Psoas muscle (tissue), 8 donors: ENCODE results near the gene BRD7. TPM values are rescaled to one million over a fixed set of nuclear protein-coding genes. Genes with fewer than 3 reads are reported as not detected.

Experiments used
- ATAC-seq, 4 donors: fragments of 200-7000 bp; cut with Tn5 transposase; one replicate each; pipeline ENCODE4 v1.9.1; 2020; ENCODE audit warnings: moderate library complexity in 3 of 4, mild to moderate bottlenecking in 2 of 4
- DNase-seq, 2 donors: peaks; one replicate each; pipeline ENCODE4 v3.0.0-alpha.2; 2020
- H3K27ac ChIP-seq: fragments of 200-600 bp; one replicate; pipeline ENCODE4 v1.8.0; 2022
- H3K27me3 ChIP-seq, 3 donors: fragments of 200-600 bp in 1 of 3; one replicate each; pipeline versions ENCODE4 v1.6.1 to v1.8.0; 2013 to 2022; ENCODE audit warnings: low read length in 2 of 3, mild to moderate bottlenecking in 2 of 3, moderate library complexity in 1 of 3; ENCODE audit not compliant: insufficient read depth in 3 of 3
- H3K36me3 ChIP-seq, 2 donors: fragments of 200-600 bp in 1 of 2; one replicate each; pipeline versions ENCODE4 v1.6.1 to v1.8.0; 2013 to 2022; ENCODE audit warnings: low read depth in 1 of 2, mild to moderate bottlenecking in 1 of 2, moderate library complexity in 1 of 2; ENCODE audit not compliant: insufficient read depth in 1 of 2
- H3K4me1 ChIP-seq: fragments of 200-600 bp; one replicate; pipeline ENCODE4 v1.8.0; 2022
- H3K4me3 ChIP-seq: fragments of 200-600 bp; one replicate; pipeline ENCODE4 v1.8.0; 2022; ENCODE audit warnings: mild to moderate bottlenecking
- H3K9me3 ChIP-seq: fragments of 200-600 bp; one replicate; pipeline ENCODE4 v1.8.0; 2022
- CTCF ChIP-seq: fragments of 200-600 bp; IDR thresholded peaks from one replicate; pipeline ENCODE4 v1.8.0; 2022; ENCODE audit warnings: antibody characterized with exemption
- WGBS, 3 donors: extraction: QIAGEN DNeasy Blood & Tissue Kit; methylation state at CpG; one replicate each; pipeline versions ENCODE4 v1.1.6 to v1.1.7; 2013; 5-methylcytosine and 5-hydroxymethylcytosine counted together
- intact Hi-C, 2 donors: fragments of 100-400 bp; cut with DNase I; formaldehyde crosslinking; loops; one replicate each; pipeline versions ENCODE4 v1.11.0 to v1.14.2; 2022
- polyA plus RNA-seq, 3 donors: library from polyadenylated mRNA; stranded (reverse); fragments of 200-250 nt; gene quantifications; one replicate each; pipeline ENCODE4 v1.2.3, GENCODE V29; 2013
- total RNA-seq, 4 donors: library from RNA; stranded (reverse); fragmentation: NEBNext Ultra II Directional in 2 of 4; extraction: Animal tissue kit (Norgen Biotek cat#: 25700) in 2 of 4; gene quantifications; one replicate each; pipeline versions ENCODE4 v1.2.1 to v1.2.4, GENCODE V29; 2021 to 2023
- donor health status: healthy with polysubstance abuse.
- donor health status: DM: no; HTN: no; CAD: no; lungs with moderate emphysema.
- donor health status: Bipolar disorder and iron deficiency.
- donor health status: healthy.
- donor health status: DM: yes; HTN: yes; CAD: no.
- donor health status: DM: no; HTN: no; CAD: no.
- donor health status: DM: no; HTN: no; CAD: no.
- donor health status: DM: yes; HTN: yes; CAD: no.

Gene BRD7
- total and polyA plus RNA-seq, 7 donors = 32.4 to 77.1 (median 49.1) TPM

GRCh38 chr16:50266337-50267091 is 102.3 kb downstream of the BRD7 start, which contains the start of gene ADCY7:
TSS of gene ADCY7 (plus strand) at chr16:50266551. CDS start at chr16:50288180, 21,629 bp downstream.
- Histone ChIP-seq H3K9me3 (no peaks in the 10 kb centered on the region), H3K36me3 (no peaks in the 10 kb centered on the region), H3K27ac (peak within 1 kb of the TSS; percentile 23), H3K27me3 (peaks cover 0 to 2% (median 0%) of the 10 kb centered on the region in 3 donors), H3K4me1 (no peaks in the 10 kb centered on the region), H3K4me3 (peak within 1 kb of the TSS; percentile 46)
- intact Hi-C loops = no loop called here
- no peak for TF ChIP-seq CTCF
- WGBS, 3 donors = 28 to 52% (median 33%) methylated on average over 25 of the region's 25 CpGs
- DNase-seq = peak; percentile 69 to 78
- ATAC-seq = peak; percentile 53 to 81 (median 66)

Other genes starting within 250 kb of the BRD7 start
- 1 to 10 TPM; 6.8 to 8.1 (median 7.1) TPM for gene TENT4B, start 215.7 kb downstream of the BRD7 start, total RNA-seq
- gene TENT4B, start 215.7 kb downstream of the BRD7 start, polyA plus RNA-seq = 1 to 10 TPM; 3.5 to 9.7 (median 4.0) TPM
- 1 to 10 TPM; 3.1 to 5.5 (median 4.2) TPM for gene ADCY7, start 102.4 kb downstream of the BRD7 start, total RNA-seq
- 1 to 10 TPM in 2 of 3 donors, under 1 TPM in 1; 0.34 to 1.5 (median 1.1) TPM for gene ADCY7, start 102.4 kb downstream of the BRD7 start, polyA plus RNA-seq
- under 1 TPM; 0.22 to 0.45 (median 0.34) TPM for gene NKD1, start 179.4 kb upstream of the BRD7 start, total RNA-seq
- gene NKD1, start 179.4 kb upstream of the BRD7 start, polyA plus RNA-seq = under 1 TPM; 0.04 to 0.16 (median 0.08) TPM